SK-N-SH (cell line): Measurements from ENCODE around the gene RASSF8. TPM values are rescaled to one million over a fixed set of nuclear protein-coding genes. Genes with fewer than 3 reads are reported as not detected.

Experiments
- CHD2 ChIP-seq: fragments of 150-350 bp; IDR thresholded peaks from 2 replicates; pipeline ENCODE4 v1.6.1; 2018; ENCODE audit warnings: low read length; ENCODE audit not compliant: partially characterized antibody
- EP300 ChIP-seq, 2 experiments: IDR thresholded peaks; 2 replicates each; pipeline versions ENCODE4 v1.4.0 to v1.6.1; 2012; ENCODE audit warnings: borderline replicate concordance in 1 of 2, low read depth in 1 of 2, low read length in 1 of 2
- EZH2phosphoT487 ChIP-seq: fragments of 200-600 bp; sonication (generic); IDR thresholded peaks from 2 replicates; pipeline ENCODE4 v1.6.1; 2017; ENCODE audit warnings: low read depth, mixed run types, mild to moderate bottlenecking, antibody characterized with exemption, moderate library complexity, borderline replicate concordance
- FOSL2 ChIP-seq: IDR thresholded peaks from 2 replicates; pipeline ENCODE4 v1.4.0; 2012; ENCODE audit warnings: low read depth, mild to moderate bottlenecking, moderate library complexity, borderline replicate concordance
- FOXJ3 ChIP-seq: sonication (generic); formaldehyde crosslinking; IDR thresholded peaks from 2 replicates; pipeline ENCODE4 v1.5.1; 2020; ENCODE audit warnings: mild to moderate bottlenecking, missing genetic modification reagents
- GABPA ChIP-seq: IDR thresholded peaks from 2 replicates; pipeline ENCODE4 v1.4.0; 2012; ENCODE audit warnings: low read depth, mild to moderate bottlenecking
- GATA2 ChIP-seq: sonication (generic); formaldehyde crosslinking; IDR thresholded peaks from 2 replicates; pipeline ENCODE4 v1.5.0; 2020; ENCODE audit warnings: mild to moderate bottlenecking, missing genetic modification reagents
- JUND ChIP-seq: IDR thresholded peaks from 2 replicates; pipeline ENCODE4 v1.4.0; 2012
- MEF2A ChIP-seq: IDR thresholded peaks from 2 replicates; pipeline ENCODE4 v1.4.0; 2012; ENCODE audit warnings: low read depth, borderline replicate concordance
- MXI1 ChIP-seq: IDR thresholded peaks from 2 replicates; pipeline ENCODE4 v1.6.1; 2012; ENCODE audit warnings: mild to moderate bottlenecking, low read depth, low read length, improper control_type of control experiment
- POLR2AphosphoS5 ChIP-seq: IDR thresholded peaks from 2 replicates; pipeline ENCODE4 v1.6.1; 2012; ENCODE audit warnings: low read depth, low read length
- RAD21 ChIP-seq: IDR thresholded peaks from 2 replicates; pipeline ENCODE4 v1.6.1; 2012; ENCODE audit warnings: mild to moderate bottlenecking, low read length
- RXRA ChIP-seq: IDR thresholded peaks from 2 replicates; pipeline ENCODE4 v1.4.0; 2012; ENCODE audit warnings: low read depth, mild to moderate bottlenecking, borderline replicate concordance
- SIN3A ChIP-seq: IDR thresholded peaks from 2 replicates; pipeline ENCODE4 v1.6.1; 2012; ENCODE audit warnings: low read depth, mild to moderate bottlenecking, low read length, moderate library complexity, borderline replicate concordance
- TAF1 ChIP-seq: IDR thresholded peaks from 2 replicates; pipeline ENCODE4 v1.6.1; 2012; ENCODE audit warnings: low read depth, mild to moderate bottlenecking, low read length, moderate library complexity, borderline replicate concordance
- TEAD4 ChIP-seq: IDR thresholded peaks from 2 replicates; pipeline ENCODE4 v1.4.0; 2012; ENCODE audit warnings: mild to moderate bottlenecking, borderline replicate concordance; ENCODE audit not compliant: insufficient read depth
- polyA plus RNA-seq, 3 experiments: library from polyadenylated mRNA; depleted of rRNA; stranded (reverse); fragments of >200 nt; gene quantifications; 2 replicates each; pipeline ENCODE4 v1.2.3, GENCODE V29; 2012
- TF ChIP-seq, protein P1 (sequence below): IDR thresholded peaks from 2 replicates; pipeline ENCODE4 v1.4.0; 2012; ENCODE audit warnings: low read depth
- TF ChIP-seq, protein P2 (sequence below): IDR thresholded peaks from 2 replicates; pipeline ENCODE4 v1.4.0; 2012; ENCODE audit warnings: low read depth, borderline replicate concordance
- TF ChIP-seq, protein P3 (sequence below): IDR thresholded peaks from 2 replicates; pipeline ENCODE4 v1.4.0; 2012; ENCODE audit warnings: low read depth, borderline replicate concordance
- TF ChIP-seq, protein P4 (sequence below): IDR thresholded peaks from 2 replicates; pipeline ENCODE4 v1.6.1; 2012; ENCODE audit warnings: mild to moderate bottlenecking, low read depth, low read length, moderate library complexity

RASSF8 gene
- polyA plus RNA-seq, 1 of the 3 experiments (the other 2 are of a cell fraction) = 15.3 TPM

DNA sequence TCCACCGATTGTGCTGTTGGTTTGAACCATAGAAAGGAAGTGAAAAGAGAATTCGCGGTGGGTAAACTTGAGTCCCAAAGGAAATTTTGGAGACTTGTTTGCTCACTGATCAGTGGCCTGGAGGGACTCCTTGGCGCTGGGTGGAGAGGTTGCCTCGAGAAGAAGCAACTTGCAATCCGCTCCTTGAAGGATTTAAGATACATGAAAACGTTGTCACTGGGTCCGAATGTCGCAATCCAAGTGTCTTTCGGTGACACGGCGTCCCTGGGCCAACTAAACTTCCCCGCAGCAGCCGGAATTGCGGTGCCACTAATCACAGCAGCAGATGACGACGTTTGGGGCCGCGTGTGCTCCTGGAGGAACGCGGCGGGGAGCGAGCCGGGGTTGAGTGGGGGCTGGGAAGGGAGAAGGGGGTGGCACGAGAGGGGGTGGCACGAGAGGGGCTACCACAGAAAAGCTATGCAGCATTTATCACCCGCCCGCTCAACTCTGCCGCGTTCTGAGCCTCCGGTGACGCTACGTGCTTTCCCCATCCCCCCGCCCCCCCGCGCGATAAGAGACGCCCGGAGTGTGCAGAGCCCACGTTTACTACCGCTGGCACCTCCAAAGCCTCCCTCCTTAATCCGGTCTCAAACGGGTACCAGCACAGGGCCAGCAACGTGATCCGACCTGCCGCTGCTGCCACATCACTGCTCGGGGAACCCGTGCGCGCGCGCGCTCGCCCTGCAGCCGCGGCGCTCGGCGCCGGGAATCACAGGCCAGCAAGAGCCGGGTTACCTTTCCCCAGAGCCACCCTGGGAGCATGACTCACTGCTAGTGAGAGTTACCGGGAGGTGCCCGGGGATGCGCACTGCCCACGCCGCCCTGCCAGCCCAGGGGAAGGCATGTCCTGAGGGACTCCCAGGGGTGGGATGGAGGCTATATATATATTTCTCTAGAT, 167.2 kb downstream of the RASSF8 start (continued):
- TF ChIP-seq, protein P1, sequence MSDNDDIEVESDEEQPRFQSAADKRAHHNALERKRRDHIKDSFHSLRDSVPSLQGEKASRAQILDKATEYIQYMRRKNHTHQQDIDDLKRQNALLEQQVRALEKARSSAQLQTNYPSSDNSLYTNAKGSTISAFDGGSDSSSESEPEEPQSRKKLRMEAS = 0 out of 2 replicates have a peak, but pooled peaks have one; percentile 10
- no peak for TF ChIP-seq GABPA
- TF ChIP-seq, protein P2, sequence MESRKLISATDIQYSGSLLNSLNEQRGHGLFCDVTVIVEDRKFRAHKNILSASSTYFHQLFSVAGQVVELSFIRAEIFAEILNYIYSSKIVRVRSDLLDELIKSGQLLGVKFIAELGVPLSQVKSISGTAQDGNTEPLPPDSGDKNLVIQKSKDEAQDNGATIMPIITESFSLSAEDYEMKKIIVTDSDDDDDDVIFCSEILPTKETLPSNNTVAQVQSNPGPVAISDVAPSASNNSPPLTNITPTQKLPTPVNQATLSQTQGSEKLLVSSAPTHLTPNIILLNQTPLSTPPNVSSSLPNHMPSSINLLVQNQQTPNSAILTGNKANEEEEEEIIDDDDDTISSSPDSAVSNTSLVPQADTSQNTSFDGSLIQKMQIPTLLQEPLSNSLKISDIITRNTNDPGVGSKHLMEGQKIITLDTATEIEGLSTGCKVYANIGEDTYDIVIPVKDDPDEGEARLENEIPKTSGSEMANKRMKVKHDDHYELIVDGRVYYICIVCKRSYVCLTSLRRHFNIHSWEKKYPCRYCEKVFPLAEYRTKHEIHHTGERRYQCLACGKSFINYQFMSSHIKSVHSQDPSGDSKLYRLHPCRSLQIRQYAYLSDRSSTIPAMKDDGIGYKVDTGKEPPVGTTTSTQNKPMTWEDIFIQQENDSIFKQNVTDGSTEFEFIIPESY = no peak
- no peak for TF ChIP-seq SIN3A
- peak; percentile 61 for TF ChIP-seq JUND
- peak; percentile 73; the same call in 1 of the 2 replicates for TF ChIP-seq FOSL2
- TF ChIP-seq MEF2A = no peak
- TF ChIP-seq CHD2 = no peak
- TF ChIP-seq POLR2AphosphoS5 = peak; percentile 42; the same call in 1 of the 2 replicates
- TF ChIP-seq GATA2 (CRISPR knock-in tag) = no peak
- 0 out of 2 replicates have a peak, but pooled peaks have one; percentile 33 for TF ChIP-seq TEAD4
- peak; percentile 60 for TF ChIP-seq MXI1
- TF ChIP-seq, protein P3, sequence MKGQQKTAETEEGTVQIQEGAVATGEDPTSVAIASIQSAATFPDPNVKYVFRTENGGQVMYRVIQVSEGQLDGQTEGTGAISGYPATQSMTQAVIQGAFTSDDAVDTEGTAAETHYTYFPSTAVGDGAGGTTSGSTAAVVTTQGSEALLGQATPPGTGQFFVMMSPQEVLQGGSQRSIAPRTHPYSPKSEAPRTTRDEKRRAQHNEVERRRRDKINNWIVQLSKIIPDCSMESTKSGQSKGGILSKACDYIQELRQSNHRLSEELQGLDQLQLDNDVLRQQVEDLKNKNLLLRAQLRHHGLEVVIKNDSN = no peak
- TF ChIP-seq TAF1 = no peak; the same call in 1 of the 2 replicates
- TF ChIP-seq EZH2phosphoT487 = no peak
- peak in 1 of 2 experiments; percentile 63; a peak in 1 of 4 replicates for TF ChIP-seq EP300 (IDR thresholded peaks at IDR 0.05; ENCODE audit: borderline replicate concordance in 1 of 2, low read depth in 1 of 2, low read length in 1 of 2)
- no peak for TF ChIP-seq RXRA
- TF ChIP-seq, protein P4, sequence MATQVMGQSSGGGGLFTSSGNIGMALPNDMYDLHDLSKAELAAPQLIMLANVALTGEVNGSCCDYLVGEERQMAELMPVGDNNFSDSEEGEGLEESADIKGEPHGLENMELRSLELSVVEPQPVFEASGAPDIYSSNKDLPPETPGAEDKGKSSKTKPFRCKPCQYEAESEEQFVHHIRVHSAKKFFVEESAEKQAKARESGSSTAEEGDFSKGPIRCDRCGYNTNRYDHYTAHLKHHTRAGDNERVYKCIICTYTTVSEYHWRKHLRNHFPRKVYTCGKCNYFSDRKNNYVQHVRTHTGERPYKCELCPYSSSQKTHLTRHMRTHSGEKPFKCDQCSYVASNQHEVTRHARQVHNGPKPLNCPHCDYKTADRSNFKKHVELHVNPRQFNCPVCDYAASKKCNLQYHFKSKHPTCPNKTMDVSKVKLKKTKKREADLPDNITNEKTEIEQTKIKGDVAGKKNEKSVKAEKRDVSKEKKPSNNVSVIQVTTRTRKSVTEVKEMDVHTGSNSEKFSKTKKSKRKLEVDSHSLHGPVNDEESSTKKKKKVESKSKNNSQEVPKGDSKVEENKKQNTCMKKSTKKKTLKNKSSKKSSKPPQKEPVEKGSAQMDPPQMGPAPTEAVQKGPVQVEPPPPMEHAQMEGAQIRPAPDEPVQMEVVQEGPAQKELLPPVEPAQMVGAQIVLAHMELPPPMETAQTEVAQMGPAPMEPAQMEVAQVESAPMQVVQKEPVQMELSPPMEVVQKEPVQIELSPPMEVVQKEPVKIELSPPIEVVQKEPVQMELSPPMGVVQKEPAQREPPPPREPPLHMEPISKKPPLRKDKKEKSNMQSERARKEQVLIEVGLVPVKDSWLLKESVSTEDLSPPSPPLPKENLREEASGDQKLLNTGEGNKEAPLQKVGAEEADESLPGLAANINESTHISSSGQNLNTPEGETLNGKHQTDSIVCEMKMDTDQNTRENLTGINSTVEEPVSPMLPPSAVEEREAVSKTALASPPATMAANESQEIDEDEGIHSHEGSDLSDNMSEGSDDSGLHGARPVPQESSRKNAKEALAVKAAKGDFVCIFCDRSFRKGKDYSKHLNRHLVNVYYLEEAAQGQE = no peak
- TF ChIP-seq FOXJ3 = no peak
- TF ChIP-seq RAD21 = no peak
- TF ChIP-seq, all 33 proteins: peak for 10
